Uterus (tissue), 2 donors: ENCODE measurements around the gene IYD.

Experiments used
- POLR2A ChIP-seq, 2 donors: fragments of 450-650 bp; IDR thresholded peaks; one replicate each; pipeline ENCODE4 v1.6.1; 2016; ENCODE audit warnings: antibody characterized with exemption in 2 of 2, mild to moderate bottlenecking in 1 of 2, moderate library complexity in 1 of 2
- TF ChIP-seq, protein P1 (sequence below), 4 experiments: fragments of 200-600 bp in 2 of 4; fragments of 450-650 bp in 2 of 4; sonication (generic) in 2 of 4; IDR thresholded peaks; one replicate each; pipeline ENCODE4 v1.5.1; 2016 to 2019; ENCODE audit warnings: antibody characterized with exemption in 4 of 4, mild to moderate bottlenecking in 2 of 4, moderate library complexity in 1 of 4

DNA sequence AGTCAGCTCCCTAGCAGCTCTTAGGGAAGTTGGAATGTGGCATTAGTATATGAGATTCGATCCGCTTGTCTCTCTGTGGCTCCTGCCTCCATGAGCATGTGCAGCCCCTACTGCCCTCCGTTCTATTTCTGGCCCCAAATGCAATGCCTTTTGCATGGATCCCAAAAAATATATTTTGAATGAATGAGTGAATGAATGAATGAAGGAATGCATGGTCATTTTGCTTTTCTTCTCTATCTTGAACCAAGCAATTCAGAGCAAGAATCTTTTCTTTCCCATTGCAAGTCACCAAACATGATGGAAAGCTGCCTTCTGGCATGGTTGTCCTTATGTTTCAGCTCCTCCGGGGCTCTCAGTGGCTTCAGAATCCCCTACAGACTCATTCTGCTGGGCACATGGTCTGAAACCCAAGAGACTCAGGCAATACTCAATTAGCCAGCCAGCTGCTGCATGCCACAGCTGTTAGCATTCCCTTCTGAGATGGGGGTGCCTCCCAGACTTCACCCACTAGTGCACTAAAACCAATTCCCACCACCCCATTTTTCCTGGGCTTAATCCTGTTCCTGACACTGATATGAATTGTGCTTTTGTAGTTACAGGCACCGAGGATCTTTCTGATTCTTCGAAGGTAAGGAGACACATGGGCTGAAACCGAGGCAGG lies 2.6 kb upstream of the IYD start:
- TF ChIP-seq, protein P1, sequence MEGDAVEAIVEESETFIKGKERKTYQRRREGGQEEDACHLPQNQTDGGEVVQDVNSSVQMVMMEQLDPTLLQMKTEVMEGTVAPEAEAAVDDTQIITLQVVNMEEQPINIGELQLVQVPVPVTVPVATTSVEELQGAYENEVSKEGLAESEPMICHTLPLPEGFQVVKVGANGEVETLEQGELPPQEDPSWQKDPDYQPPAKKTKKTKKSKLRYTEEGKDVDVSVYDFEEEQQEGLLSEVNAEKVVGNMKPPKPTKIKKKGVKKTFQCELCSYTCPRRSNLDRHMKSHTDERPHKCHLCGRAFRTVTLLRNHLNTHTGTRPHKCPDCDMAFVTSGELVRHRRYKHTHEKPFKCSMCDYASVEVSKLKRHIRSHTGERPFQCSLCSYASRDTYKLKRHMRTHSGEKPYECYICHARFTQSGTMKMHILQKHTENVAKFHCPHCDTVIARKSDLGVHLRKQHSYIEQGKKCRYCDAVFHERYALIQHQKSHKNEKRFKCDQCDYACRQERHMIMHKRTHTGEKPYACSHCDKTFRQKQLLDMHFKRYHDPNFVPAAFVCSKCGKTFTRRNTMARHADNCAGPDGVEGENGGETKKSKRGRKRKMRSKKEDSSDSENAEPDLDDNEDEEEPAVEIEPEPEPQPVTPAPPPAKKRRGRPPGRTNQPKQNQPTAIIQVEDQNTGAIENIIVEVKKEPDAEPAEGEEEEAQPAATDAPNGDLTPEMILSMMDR (IDR thresholded peaks at IDR 0.05), result no peak
- no peak for TF ChIP-seq POLR2A (IDR thresholded peaks at IDR 0.05)
